WTC11 (cell line): ENCODE results near the gene PPM1L. TPM values are rescaled to one million over a fixed set of nuclear protein-coding genes. Genes with fewer than 3 reads are reported as not detected.

Experiments used
- ATAC-seq: fragments of 200-7000 bp; cut with Tn5 transposase; 2 replicates; pipeline ENCODE4 v1.10.0; 2021; ENCODE audit warnings: mild to moderate bottlenecking, moderate library complexity
- CTCF ChIA-PET: fragments of 300-600 bp; sonication (Branson Sonifier 250); formaldehyde crosslinking; loops from one replicate; lab custom pipeline; 2021; ENCODE audit warnings: antibody characterized with exemption; lab: Charles Lee
- POLR2A ChIA-PET: fragments of 350-600 bp; sonication (Branson Sonifier 250); formaldehyde crosslinking; loops from one replicate; lab custom pipeline; 2021; ENCODE audit warnings: antibody characterized with exemption; lab: Charles Lee
- DNase-seq: peaks from one replicate; pipeline ENCODE4 v3.0.0; 2021; ENCODE audit warnings: low spot score
- H3K27ac Mint-ChIP-seq: 2 replicates; pipeline ENCODE4 v1.8.0; 2021; ENCODE audit warnings: mixed read lengths
- H3K27me3 Mint-ChIP-seq: 2 replicates; pipeline ENCODE4 v1.8.0; 2021; ENCODE audit warnings: low read depth, mild to moderate bottlenecking, moderate library complexity, mixed read lengths
- H3K36me3 Mint-ChIP-seq: 2 replicates; pipeline ENCODE4 v1.8.0; 2021; ENCODE audit warnings: mixed read lengths
- H3K4me1 Mint-ChIP-seq: 2 replicates; pipeline ENCODE4 v1.8.0; 2022; ENCODE audit warnings: mixed read lengths
- H3K4me3 Mint-ChIP-seq: 2 replicates; pipeline ENCODE4 v1.8.0; 2021; ENCODE audit warnings: mild to moderate bottlenecking, moderate library complexity, mixed read lengths
- H3K9me3 Mint-ChIP-seq: 2 replicates; pipeline ENCODE4 v1.8.0; 2021; ENCODE audit warnings: mixed read lengths
- AFF4 ChIP-seq: sonication (generic); formaldehyde crosslinking; IDR thresholded peaks from 2 replicates; pipeline ENCODE4 v1.8.1; 2023; ENCODE audit warnings: mild to moderate bottlenecking, missing genetic modification reagents, borderline replicate concordance
- AR ChIP-seq: fragments of 250-450 bp; sonication (Bioruptor Pico); IDR thresholded peaks from 2 replicates; pipeline ENCODE4 v1.9.0; 2021; ENCODE audit warnings: mild to moderate bottlenecking
- CBFB ChIP-seq: sonication (generic); formaldehyde crosslinking; IDR thresholded peaks from 2 replicates; pipeline ENCODE4 v1.8.1; 2022; ENCODE audit warnings: mild to moderate bottlenecking, low read depth, missing genetic modification reagents
- CREB1 ChIP-seq: sonication (generic); formaldehyde crosslinking; IDR thresholded peaks from 2 replicates; pipeline ENCODE4 v1.8.0; 2023; ENCODE audit warnings: mild to moderate bottlenecking, missing genetic modification reagents
- CREM ChIP-seq: sonication (generic); formaldehyde crosslinking; IDR thresholded peaks from 2 replicates; pipeline ENCODE4 v1.8.1; 2022; ENCODE audit warnings: mild to moderate bottlenecking, missing genetic modification reagents, moderate library complexity
- EMX1 ChIP-seq: fragments of 250-450 bp; sonication (Bioruptor Pico); IDR thresholded peaks from 2 replicates; pipeline ENCODE4 v1.8.0; 2021; ENCODE audit warnings: mild to moderate bottlenecking
- ERG ChIP-seq: fragments of 250-450 bp; sonication (Bioruptor Pico); IDR thresholded peaks from 2 replicates; pipeline ENCODE4 v1.8.0; 2021; ENCODE audit warnings: mild to moderate bottlenecking
- ESRRA ChIP-seq: sonication (generic); formaldehyde crosslinking; IDR thresholded peaks from 2 replicates; pipeline ENCODE4 v1.8.1; 2022; ENCODE audit warnings: mild to moderate bottlenecking, missing genetic modification reagents, borderline replicate concordance
- FOXK1 ChIP-seq: sonication (generic); formaldehyde crosslinking; IDR thresholded peaks from 2 replicates; pipeline ENCODE4 v1.8.0; 2022; ENCODE audit warnings: mild to moderate bottlenecking, moderate library complexity, missing genetic modification reagents
- GRHL2 ChIP-seq: fragments of 250-450 bp; sonication (Bioruptor Pico); IDR thresholded peaks from 2 replicates; pipeline ENCODE4 v1.8.0; 2022; ENCODE audit warnings: mild to moderate bottlenecking, moderate library complexity; ENCODE audit not compliant: insufficient replicate concordance, severe bottlenecking
- JAZF1 ChIP-seq: fragments of 250-450 bp; sonication (Bioruptor Pico); IDR thresholded peaks from 2 replicates; pipeline ENCODE4 v1.9.0; 2021; ENCODE audit warnings: moderate library complexity, mild to moderate bottlenecking, inconsistent platforms
- KAT7 ChIP-seq: sonication (generic); formaldehyde crosslinking; IDR thresholded peaks from 2 replicates; pipeline ENCODE4 v1.8.1; 2023; ENCODE audit warnings: missing genetic modification reagents, mild to moderate bottlenecking, borderline replicate concordance
- MXD4 ChIP-seq: fragments of 250-450 bp; sonication (Bioruptor Pico); IDR thresholded peaks from 2 replicates; pipeline ENCODE4 v1.8.0; 2021; ENCODE audit warnings: mild to moderate bottlenecking, moderate library complexity, borderline replicate concordance
- NFATC4 ChIP-seq: fragments of 250-450 bp; sonication (Bioruptor Pico); IDR thresholded peaks from 2 replicates; pipeline ENCODE4 v1.9.0; 2021; ENCODE audit warnings: mild to moderate bottlenecking
- NR2C2 ChIP-seq: sonication (generic); formaldehyde crosslinking; IDR thresholded peaks from 2 replicates; pipeline ENCODE4 v1.8.0; 2022; ENCODE audit warnings: mild to moderate bottlenecking, missing genetic modification reagents
- PREB ChIP-seq: sonication (generic); formaldehyde crosslinking; IDR thresholded peaks from 2 replicates; pipeline ENCODE4 v1.8.1; 2022; ENCODE audit warnings: mild to moderate bottlenecking, missing genetic modification reagents, moderate library complexity, borderline replicate concordance
- RORB ChIP-seq: fragments of 250-450 bp; sonication (Bioruptor Pico); IDR thresholded peaks from 2 replicates; pipeline ENCODE4 v1.9.0; 2021; ENCODE audit warnings: mild to moderate bottlenecking
- ZMAT4 ChIP-seq: fragments of 250-450 bp; sonication (Bioruptor Pico); IDR thresholded peaks from 2 replicates; pipeline ENCODE4 v1.9.0; 2021; ENCODE audit warnings: mild to moderate bottlenecking
- ZNF416 ChIP-seq: fragments of 250-450 bp; sonication (Bioruptor Pico); IDR thresholded peaks from 2 replicates; pipeline ENCODE4 v1.9.0; 2021; ENCODE audit warnings: mild to moderate bottlenecking, inconsistent platforms
- total RNA-seq: library from RNA; stranded (reverse); gene quantifications from 3 replicates; pipeline ENCODE4 v1.2.3, GENCODE V29; 2021

Gene PPM1L
- total RNA-seq, 1 experiment from 2014 or later: 18.1 TPM

- H3K36me3 Mint-ChIP-seq: no peaks in the 10 kb centered on the region
- no peaks in the 10 kb centered on the region for H3K27me3 Mint-ChIP-seq
- ATAC-seq: no peak
- H3K27ac Mint-ChIP-seq: no peak overlapping the region
- POLR2A ChIA-PET: no interaction called here
- no peak overlapping the region for H3K4me3 Mint-ChIP-seq
- H3K4me1 Mint-ChIP-seq: no peaks in the 10 kb centered on the region
- no peaks in the 10 kb centered on the region for H3K9me3 Mint-ChIP-seq
- TF ChIP-seq ESRRA (CRISPR knock-in tag): no peak
- TF ChIP-seq, all 79 proteins: peak for 0
- no peak for DNase-seq
- CTCF ChIA-PET: interaction anchor here (0.8 kb wide), 1 partner anchor 160 kb away, joined by 3 read pairs; no protein-coding TSS in a partner anchor
Measured at GRCh38 chr3:160768031-160768430, 12.0 kb downstream of the PPM1L start.

- ATAC-seq (no peak), DNase-seq (no peak)
- Mint-ChIP-seq H3K4me3 (no peak overlapping the region), H3K36me3 (no peaks in the 10 kb centered on the region), H3K4me1 (no peaks in the 10 kb centered on the region), H3K27ac (no peak overlapping the region), H3K27me3 (no peaks in the 10 kb centered on the region), H3K9me3 (no peaks in the 10 kb centered on the region)
- POLR2A ChIA-PET: no interaction called here
- CTCF ChIA-PET: interaction anchor here (0.8 kb wide), 1 partner anchor 160 kb away, joined by 3 read pairs; no protein-coding TSS in a partner anchor
- TF ChIP-seq ZMAT4 (no peak), RORB (CRISPR knock-in tag) (no peak), AFF4 (CRISPR knock-in tag) (no peak), PREB (no peak), EMX1 (CRISPR knock-in tag) (no peak)
Measured at GRCh38 chr3:160768918-160769317, 12.9 kb downstream of the PPM1L start.

- no peak overlapping the region for H3K4me3 Mint-ChIP-seq
- no peak for DNase-seq
- ChIA-PET POLR2A (no interaction called here), CTCF (no interaction called here)
- no peaks in the 10 kb centered on the region for H3K4me1 Mint-ChIP-seq
- no peak overlapping the region for H3K27ac Mint-ChIP-seq
- H3K27me3 Mint-ChIP-seq: no peaks in the 10 kb centered on the region
- no peak for ATAC-seq
- no peaks in the 10 kb centered on the region for H3K36me3 Mint-ChIP-seq
- no peaks in the 10 kb centered on the region for H3K9me3 Mint-ChIP-seq
- TF ChIP-seq CREB1 (CRISPR knock-in tag) (no peak), CREM (CRISPR knock-in tag) (no peak), ZNF416 (CRISPR knock-in tag) (no peak), AR (CRISPR knock-in tag) (no peak), ERG (CRISPR knock-in tag) (no peak), NR2C2 (CRISPR knock-in tag) (no peak), FOXK1 (no peak), GRHL2 (CRISPR knock-in tag) (no peak), KAT7 (CRISPR knock-in tag) (no peak), CBFB (no peak), JAZF1 (CRISPR knock-in tag) (no peak), MXD4 (CRISPR knock-in tag) (no peak), ZMAT4 (no peak), NFATC4 (no peak)
Measured at GRCh38 chr3:160771811-160772459, 15.9 kb downstream of the PPM1L start.
